GM23338 (cell line): ENCODE results near the gene RNF157. TPM values are rescaled to one million over a fixed set of nuclear protein-coding genes. Genes with fewer than 3 reads are reported as not detected.

Experiments used
- ATAC-seq: fragments of 200-7000 bp; cut with Tn5 transposase; 3 replicates; pipeline ENCODE4 v1.9.1; 2020
- DNase-seq: peaks from one replicate; pipeline ENCODE4 v3.0.0-alpha.2; 2015; ENCODE audit warnings: low spot score
- H2AFZ ChIP-seq: fragments of 200-600 bp; sonication (generic); 2 replicates; pipeline ENCODE4 v1.8.0; 2016; ENCODE audit warnings: antibody characterized with exemption, mild to moderate bottlenecking, moderate library complexity
- H3F3A ChIP-seq: fragments of 200-600 bp; sonication (generic); replicated peaks from 2 replicates; pipeline ENCODE4 v1.8.0; 2017; ENCODE audit warnings: antibody characterized with exemption, mixed run types, low read depth
- H3K27ac ChIP-seq: fragments of 200-600 bp; sonication (generic); 2 replicates; pipeline ENCODE4 v1.6.1; 2016; ENCODE audit warnings: low read depth
- H3K27me3 ChIP-seq: fragments of 200-600 bp; sonication (generic); 2 replicates; pipeline ENCODE4 v1.8.0; 2016; ENCODE audit warnings: mild to moderate bottlenecking, mixed run types, moderate library complexity; ENCODE audit not compliant: insufficient read depth
- H3K36me3 ChIP-seq: fragments of 200-600 bp; sonication (generic); 2 replicates; pipeline ENCODE4 v1.8.0; 2016; ENCODE audit warnings: mild to moderate bottlenecking; ENCODE audit not compliant: insufficient read depth
- H3K4me1 ChIP-seq: fragments of 200-600 bp; sonication (generic); 2 replicates; pipeline ENCODE4 v1.8.0; 2016; ENCODE audit warnings: mild to moderate bottlenecking, moderate library complexity; ENCODE audit not compliant: insufficient read depth
- H3K4me2 ChIP-seq: fragments of 200-600 bp; sonication (generic); 2 replicates; pipeline ENCODE4 v1.7.1; 2017; ENCODE audit warnings: mixed run types
- H3K4me3 ChIP-seq: fragments of 200-600 bp; sonication (generic); 2 replicates; pipeline ENCODE4 v1.6.1; 2016; ENCODE audit warnings: mixed run types
- H3K79me2 ChIP-seq: fragments of 200-600 bp; sonication (generic); replicated peaks from 2 replicates; pipeline ENCODE4 v1.8.0; 2017; ENCODE audit warnings: mild to moderate bottlenecking; ENCODE audit not compliant: insufficient read depth
- H3K9me2 ChIP-seq: fragments of 200-600 bp; sonication (generic); 2 replicates; pipeline ENCODE4 v1.8.0; 2017; ENCODE audit not compliant: insufficient read depth
- H4K20me1 ChIP-seq: fragments of 200-600 bp; sonication (generic); replicated peaks from 2 replicates; pipeline ENCODE4 v1.8.0; 2017; ENCODE audit warnings: mild to moderate bottlenecking; ENCODE audit not compliant: insufficient read depth
- H3K27ac Mint-ChIP-seq: 2 replicates; pipeline ENCODE4 v1.8.0; 2020; ENCODE audit warnings: inconsistent platforms, mild to moderate bottlenecking, moderate library complexity, mixed read lengths
- H3K27me3 Mint-ChIP-seq: 3 replicates; pipeline ENCODE4 v1.8.0; 2022; ENCODE audit warnings: low read depth, mild to moderate bottlenecking, moderate library complexity, mixed read lengths, inconsistent platforms; ENCODE audit not compliant: insufficient read depth, poor library complexity
- H3K36me3 Mint-ChIP-seq: 3 replicates; pipeline ENCODE4 v1.8.0; 2021; ENCODE audit warnings: low read depth, mild to moderate bottlenecking, inconsistent platforms, moderate library complexity, mixed read lengths
- H3K4me1 Mint-ChIP-seq: 3 replicates; pipeline ENCODE4 v1.8.0; 2020; ENCODE audit warnings: mild to moderate bottlenecking, inconsistent platforms, mixed read lengths
- H3K4me3 Mint-ChIP-seq: 3 replicates; pipeline ENCODE4 v1.8.0; 2021; ENCODE audit warnings: moderate library complexity, mild to moderate bottlenecking, inconsistent platforms, mixed read lengths
- H3K9me3 Mint-ChIP-seq: 3 replicates; pipeline ENCODE4 v1.8.0; 2020; ENCODE audit warnings: moderate library complexity, mild to moderate bottlenecking, inconsistent platforms, mixed read lengths
- CREB1 ChIP-seq: fragments of 250-450 bp; sonication (Bioruptor Pico); IDR thresholded peaks from 2 replicates; pipeline ENCODE4 v1.5.0; 2020; ENCODE audit warnings: low read depth, mild to moderate bottlenecking, moderate library complexity
- ETS1 ChIP-seq: IDR thresholded peaks from 2 replicates; pipeline ENCODE4 v1.6.1; 2016; ENCODE audit warnings: antibody characterized with exemption
- EZH2phosphoT487 ChIP-seq: fragments of 200-600 bp; sonication (generic); IDR thresholded peaks from one replicate; pipeline ENCODE4 v1.8.1; 2018; ENCODE audit warnings: antibody characterized with exemption; ENCODE audit not compliant: unreplicated experiment
- JUNB ChIP-seq: IDR thresholded peaks from one replicate; pipeline ENCODE4 v1.6.1; 2016; ENCODE audit warnings: antibody characterized with exemption; ENCODE audit not compliant: unreplicated experiment
- NANOG ChIP-seq: IDR thresholded peaks from 2 replicates; pipeline ENCODE4 v1.6.1; 2016; ENCODE audit warnings: antibody characterized with exemption, borderline replicate concordance
- POLR2AphosphoS5 ChIP-seq: IDR thresholded peaks from 2 replicates; pipeline ENCODE4 v1.6.1; 2016; ENCODE audit warnings: antibody characterized with exemption, low read depth
- REST ChIP-seq: IDR thresholded peaks from one replicate; pipeline ENCODE4 v1.6.1; 2018; ENCODE audit warnings: antibody characterized with exemption; ENCODE audit not compliant: unreplicated experiment
- ZNF114 ChIP-seq: fragments of 250-450 bp; sonication (Bioruptor Pico); IDR thresholded peaks from 2 replicates; pipeline ENCODE4 v1.5.0; 2020; ENCODE audit warnings: mild to moderate bottlenecking, moderate library complexity
- polyA plus RNA-seq: library from polyadenylated mRNA; unstranded; fragments of >200 nt; fragmentation: Nextera tagmentation; extraction: Ambion mirVana; gene quantifications from 2 replicates; pipeline ENCODE4 v1.2.1, GENCODE V29; 2016
- total RNA-seq: library from RNA; depleted of rRNA; stranded (reverse); fragments of >200 nt; shearing (Covaris generic); gene quantifications from 2 replicates; pipeline ENCODE4 v1.2.3, GENCODE V29; 2014
- TF ChIP-seq, protein P1 (sequence below), 2 experiments: fragments of 200-600 bp in 1 of 2; sonication (generic) in 1 of 2; conservative IDR thresholded peaks; 2 replicates each; pipeline versions ENCODE4 v1.5.1 to v1.6.1; 2016 to 2017; ENCODE audit warnings: antibody characterized with exemption in 2 of 2, low read depth in 2 of 2, mild to moderate bottlenecking in 2 of 2, moderate library complexity in 1 of 2

The RNF157 gene
- total and polyA plus RNA-seq, 2 experiments from 2014 or later: 7.8 to 11.7 TPM

GRCh38 chr17:76271669-76272540, 31.6 kb upstream of the RNF157 start:
- H3K4me1 Mint-ChIP-seq: peaks cover 46% of the 10 kb centered on the region
- no peaks in the 10 kb centered on the region for H3K9me2 ChIP-seq
- H4K20me1 ChIP-seq: no peaks in the 10 kb centered on the region
- no peak overlapping the region for H3K4me3 Mint-ChIP-seq
- no peaks in the 10 kb centered on the region for H3K27me3 ChIP-seq
- H3K9me3 Mint-ChIP-seq: no peaks in the 10 kb centered on the region
- H3K27ac ChIP-seq: peak overlapping the region; percentile 81; the same call in 1 of the 2 replicates
- peaks cover 11% of the 10 kb centered on the region; the same call in 2 of the 3 replicates for H3K36me3 Mint-ChIP-seq
- TF ChIP-seq ZNF114 (CRISPR knock-in tag) (no peak), EZH2phosphoT487 (no peak), CREB1 (CRISPR knock-in tag) (peak; percentile 15; the same call in 1 of the 2 replicates), ETS1 (no peak), NANOG (no peak), JUNB (no peak)
- TF ChIP-seq, protein P1, sequence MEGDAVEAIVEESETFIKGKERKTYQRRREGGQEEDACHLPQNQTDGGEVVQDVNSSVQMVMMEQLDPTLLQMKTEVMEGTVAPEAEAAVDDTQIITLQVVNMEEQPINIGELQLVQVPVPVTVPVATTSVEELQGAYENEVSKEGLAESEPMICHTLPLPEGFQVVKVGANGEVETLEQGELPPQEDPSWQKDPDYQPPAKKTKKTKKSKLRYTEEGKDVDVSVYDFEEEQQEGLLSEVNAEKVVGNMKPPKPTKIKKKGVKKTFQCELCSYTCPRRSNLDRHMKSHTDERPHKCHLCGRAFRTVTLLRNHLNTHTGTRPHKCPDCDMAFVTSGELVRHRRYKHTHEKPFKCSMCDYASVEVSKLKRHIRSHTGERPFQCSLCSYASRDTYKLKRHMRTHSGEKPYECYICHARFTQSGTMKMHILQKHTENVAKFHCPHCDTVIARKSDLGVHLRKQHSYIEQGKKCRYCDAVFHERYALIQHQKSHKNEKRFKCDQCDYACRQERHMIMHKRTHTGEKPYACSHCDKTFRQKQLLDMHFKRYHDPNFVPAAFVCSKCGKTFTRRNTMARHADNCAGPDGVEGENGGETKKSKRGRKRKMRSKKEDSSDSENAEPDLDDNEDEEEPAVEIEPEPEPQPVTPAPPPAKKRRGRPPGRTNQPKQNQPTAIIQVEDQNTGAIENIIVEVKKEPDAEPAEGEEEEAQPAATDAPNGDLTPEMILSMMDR (conservative IDR thresholded peaks at IDR 0.05; ENCODE audit: low read depth in 2 of 2): peak in 1 of 2 experiments; percentile 28; a peak in 1 of 4 replicates
- peaks cover 22% of the 10 kb centered on the region for H3K27me3 Mint-ChIP-seq
- peak; percentile 70 for DNase-seq
- H3F3A ChIP-seq: peaks cover 3% of the 10 kb centered on the region; the same call in 1 of the 2 replicates
- H3K36me3 ChIP-seq: no peaks in the 10 kb centered on the region
- H3K4me2 ChIP-seq: peak overlapping the region; percentile 64
- peaks cover 15% of the 10 kb centered on the region for H3K79me2 ChIP-seq
- H3K27ac Mint-ChIP-seq: no peak overlapping the region
- peak; percentile 41 for ATAC-seq
- 0 out of 2 replicates have a peak overlapping the region, but pooled peaks have one; percentile 35 for H3K4me3 ChIP-seq
- H2AFZ ChIP-seq: no peak overlapping the region
- peaks cover 27% of the 10 kb centered on the region for H3K4me1 ChIP-seq

GRCh38 chr17:76270770-76271668, 30.7 kb upstream of the RNF157 start:
- Histone ChIP-seq H3K79me2 (peaks cover 21% of the 10 kb centered on the region), H4K20me1 (no peaks in the 10 kb centered on the region), H2AFZ (no peak overlapping the region), H3K36me3 (no peaks in the 10 kb centered on the region), H3F3A (peaks cover 3% of the 10 kb centered on the region; the same call in 1 of the 2 replicates), H3K27ac (peak overlapping the region; percentile 81; the same call in 1 of the 2 replicates), H3K4me2 (peak overlapping the region; percentile 64; the same call in 1 of the 2 replicates), H3K4me3 (no peak overlapping the region), H3K27me3 (no peaks in the 10 kb centered on the region), H3K9me2 (no peaks in the 10 kb centered on the region), H3K4me1 (peaks cover 27% of the 10 kb centered on the region)
- H3K4me3 Mint-ChIP-seq: no peak overlapping the region
- H3K36me3 Mint-ChIP-seq: peaks cover 11% of the 10 kb centered on the region; the same call in 2 of the 3 replicates
- peaks cover 50% of the 10 kb centered on the region for H3K4me1 Mint-ChIP-seq
- ATAC-seq (no peak), DNase-seq (no peak)
- H3K9me3 Mint-ChIP-seq: no peaks in the 10 kb centered on the region
- no peak overlapping the region for H3K27ac Mint-ChIP-seq
- peaks cover 22% of the 10 kb centered on the region for H3K27me3 Mint-ChIP-seq
- TF ChIP-seq NANOG (no peak), REST (no peak), POLR2AphosphoS5 (no peak), ETS1 (no peak), CREB1 (CRISPR knock-in tag) (no peak), EZH2phosphoT487 (no peak)
- TF ChIP-seq, protein P1 (conservative IDR thresholded peaks at IDR 0.05; ENCODE audit: low read depth in 2 of 2): no peak
